HepG2 (cell line): ENCODE measurements around the gene MPIG6B. TPM values are rescaled to one million over a fixed set of nuclear protein-coding genes. Genes with fewer than 3 reads are reported as not detected.

Experiments used
- ATF1 ChIP-seq: IDR thresholded peaks from 2 replicates; pipeline ENCODE4 v1.6.1; 2016; ENCODE audit warnings: mild to moderate bottlenecking, control low read depth
- CREM ChIP-seq, 2 experiments: sonication (generic) in 1 of 2; formaldehyde crosslinking in 1 of 2; IDR thresholded peaks; 2 replicates each; pipeline versions ENCODE4 v1.4.0 to v1.6.1; 2016 to 2020; ENCODE audit warnings: antibody characterized with exemption in 1 of 2, mild to moderate bottlenecking in 1 of 2, missing genetic modification reagents in 1 of 2
- GABPA ChIP-seq, 2 experiments: IDR thresholded peaks; 2 replicates each; pipeline ENCODE4 v1.6.1; 2011 to 2016; ENCODE audit warnings: low read depth in 2 of 2, low read length in 1 of 2, missing biosample characterization in 1 of 2, missing genetic modification characterization in 1 of 2
- RAD21 ChIP-seq: fragments of 450-650 bp; formaldehyde crosslinking; IDR thresholded peaks from 2 replicates; pipeline ENCODE4 v1.5.0; 2020; ENCODE audit warnings: mild to moderate bottlenecking
- RORA ChIP-seq: sonication (generic); formaldehyde crosslinking; IDR thresholded peaks from 2 replicates; pipeline ENCODE4 v1.5.0; 2020; ENCODE audit warnings: mild to moderate bottlenecking, missing genetic modification reagents, moderate library complexity
- SIX4 ChIP-seq: sonication (generic); formaldehyde crosslinking; IDR thresholded peaks from 2 replicates; pipeline ENCODE4 v1.4.0; 2020; ENCODE audit warnings: missing genetic modification reagents
- SP2 ChIP-seq: sonication (generic); formaldehyde crosslinking; IDR thresholded peaks from 2 replicates; pipeline ENCODE4 v1.5.1; 2020; ENCODE audit warnings: mild to moderate bottlenecking, missing genetic modification reagents
- SP5 ChIP-seq: IDR thresholded peaks from 2 replicates; pipeline ENCODE4 v1.6.1; 2016; ENCODE audit warnings: low read depth, borderline replicate concordance
- ZNF30 ChIP-seq: sonication (generic); formaldehyde crosslinking; IDR thresholded peaks from 2 replicates; pipeline ENCODE4 v1.5.0; 2020; ENCODE audit warnings: mild to moderate bottlenecking, missing genetic modification reagents
- ZNF367 ChIP-seq: sonication (generic); formaldehyde crosslinking; IDR thresholded peaks from 2 replicates; pipeline ENCODE4 v1.4.0; 2020; ENCODE audit warnings: missing genetic modification reagents, borderline replicate concordance
- ZNF431 ChIP-seq: sonication (generic); formaldehyde crosslinking; IDR thresholded peaks from 2 replicates; pipeline ENCODE4 v1.9.0; 2022; ENCODE audit warnings: missing genetic modification reagents, low read depth, mild to moderate bottlenecking, borderline replicate concordance
- ZNF501 ChIP-seq: sonication (generic); formaldehyde crosslinking; IDR thresholded peaks from 2 replicates; pipeline ENCODE4 v1.5.1; 2020; ENCODE audit warnings: mild to moderate bottlenecking, moderate library complexity, missing genetic modification reagents
- ZNF724P ChIP-seq: sonication (generic); formaldehyde crosslinking; IDR thresholded peaks from 2 replicates; pipeline ENCODE4 v1.8.0; 2022; ENCODE audit warnings: missing genetic modification reagents, borderline replicate concordance
- ZNF891 ChIP-seq: sonication (generic); formaldehyde crosslinking; IDR thresholded peaks from 2 replicates; pipeline ENCODE4 v1.5.0; 2020; ENCODE audit warnings: mild to moderate bottlenecking, missing genetic modification reagents
- ZZZ3 ChIP-seq: sonication (generic); formaldehyde crosslinking; IDR thresholded peaks from 2 replicates; pipeline ENCODE4 v1.4.0; 2020; ENCODE audit warnings: missing genetic modification reagents, mild to moderate bottlenecking, borderline replicate concordance
- polyA plus RNA-seq, 8 experiments: library from polyadenylated mRNA; depleted of rRNA in 3 of 8; stranded (reverse) in 7 of 8; unstranded in 1 of 8; fragments of >200 nt; fragmentation: Illumina TruSeq in 4 of 8; extraction: Trizol in 4 of 8; gene quantifications; 2 replicates each; pipeline versions ENCODE4 v1.2.1 to v1.2.3, GENCODE V29; 2011 to 2016; ENCODE audit warnings: low read depth in 4 of 8, missing spikeins in 1 of 8, mixed read lengths in 1 of 8; ENCODE audit not compliant: insufficient read depth in 1 of 8
- total RNA-seq, 5 experiments: library from RNA; depleted of rRNA; stranded (reverse); fragments of >200 nt; fragmentation: Illumina TruSeq; extraction: Trizol; gene quantifications; 2 replicates each; pipeline ENCODE4 v1.2.3, GENCODE V29; 2016; ENCODE audit warnings: low read depth in 1 of 5
- TF ChIP-seq, protein P1 (sequence below): sonication (generic); formaldehyde crosslinking; IDR thresholded peaks from 2 replicates; pipeline ENCODE4 v1.5.0; 2020; ENCODE audit warnings: mild to moderate bottlenecking, missing genetic modification reagents, moderate library complexity
- TF ChIP-seq, protein P2 (sequence below): sonication (generic); formaldehyde crosslinking; IDR thresholded peaks from 2 replicates; pipeline ENCODE4 v1.4.0; 2020; ENCODE audit warnings: missing genetic modification reagents, borderline replicate concordance
- TF ChIP-seq, protein P3 (sequence below): sonication (generic); formaldehyde crosslinking; conservative IDR thresholded peaks from 2 replicates; pipeline ENCODE4 v1.4.0; 2020; ENCODE audit warnings: missing genetic modification reagents
- TF ChIP-seq, protein P4 (sequence below): sonication (generic); formaldehyde crosslinking; IDR thresholded peaks from 2 replicates; pipeline ENCODE4 v1.5.0; 2020; ENCODE audit warnings: missing genetic modification reagents
- TF ChIP-seq, protein P5 (sequence below): sonication (generic); formaldehyde crosslinking; IDR thresholded peaks from 2 replicates; pipeline ENCODE4 v1.5.0; 2020; ENCODE audit warnings: mild to moderate bottlenecking, missing genetic modification reagents

Gene MPIG6B
- total and polyA plus RNA-seq, 2 of the 13 experiments (the other 11 are each of a cell fraction or from before 2014, with no cell fraction given) = not detected

DNA sequence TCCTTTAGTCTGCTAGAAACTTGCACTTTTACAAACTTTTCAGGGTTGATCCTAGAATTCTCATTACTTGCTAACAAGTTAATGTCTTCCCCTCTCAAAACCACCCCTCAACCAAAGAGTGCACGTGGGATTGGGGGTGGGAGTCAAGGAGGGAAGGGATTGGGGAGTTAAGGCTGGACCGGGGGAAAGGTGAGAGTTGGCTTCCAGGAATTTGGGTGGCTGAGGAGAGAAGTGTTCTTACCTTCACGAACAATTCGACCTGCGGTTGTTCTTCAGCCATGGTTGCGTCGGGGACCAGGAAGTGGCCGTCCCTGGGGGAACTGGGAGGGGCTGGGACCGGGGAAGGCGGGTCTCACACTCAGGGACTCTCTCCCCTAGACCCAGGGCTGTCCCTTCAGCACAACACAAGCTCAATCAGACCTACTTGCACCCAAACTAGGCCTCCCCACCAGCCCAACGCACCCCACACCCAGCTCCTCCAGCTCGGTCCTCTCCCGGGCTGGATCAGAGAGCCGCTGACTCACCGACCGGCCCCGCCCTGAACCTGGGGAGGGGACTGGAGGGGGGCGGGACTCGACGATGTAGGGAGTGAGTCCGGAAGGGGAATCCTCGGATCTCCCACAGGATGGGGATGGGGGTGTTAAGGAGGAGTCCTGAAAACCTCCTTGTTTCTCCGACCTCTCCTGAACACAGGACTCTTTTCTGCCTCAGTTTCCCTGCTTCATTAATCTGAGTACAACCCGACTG is 13.0 kb downstream of the MPIG6B start, which contains the start of gene CLIC1 (continued):
- TF ChIP-seq ATF1 (no peak), RAD21 (CRISPR knock-in tag) (0 out of 2 replicates have a peak, but pooled peaks have one; percentile 41), CREM (IDR thresholded peaks at IDR 0.05) (no peak; the same call in 1 of the 2 replicates), CREM (CRISPR knock-in tag; IDR thresholded peaks at IDR 0.05) (no peak), ZNF431 (CRISPR knock-in tag) (peak; percentile 79; the same call in 1 of the 2 replicates), ZNF367 (CRISPR knock-in tag) (no peak), SIX4 (CRISPR knock-in tag) (0 out of 2 replicates have a peak, but pooled peaks have one; percentile 20), RORA (CRISPR knock-in tag) (no peak), SP5 (peak; percentile 96), SP2 (CRISPR knock-in tag) (no peak), ZZZ3 (no peak), ZNF30 (peak; percentile 53; the same call in 1 of the 2 replicates), ZNF501 (CRISPR knock-in tag) (0 out of 2 replicates have a peak, but pooled peaks have one; percentile 61), ZNF891 (CRISPR knock-in tag) (peak; percentile 69), ZNF724P (CRISPR knock-in tag) (no peak), GABPA (IDR thresholded peaks at IDR 0.05; ENCODE audit: low read depth, low read length) (no peak), GABPA (CRISPR knock-in tag; IDR thresholded peaks at IDR 0.05; ENCODE audit: low read depth) (peak; percentile 67)
- TF ChIP-seq, protein P1, sequence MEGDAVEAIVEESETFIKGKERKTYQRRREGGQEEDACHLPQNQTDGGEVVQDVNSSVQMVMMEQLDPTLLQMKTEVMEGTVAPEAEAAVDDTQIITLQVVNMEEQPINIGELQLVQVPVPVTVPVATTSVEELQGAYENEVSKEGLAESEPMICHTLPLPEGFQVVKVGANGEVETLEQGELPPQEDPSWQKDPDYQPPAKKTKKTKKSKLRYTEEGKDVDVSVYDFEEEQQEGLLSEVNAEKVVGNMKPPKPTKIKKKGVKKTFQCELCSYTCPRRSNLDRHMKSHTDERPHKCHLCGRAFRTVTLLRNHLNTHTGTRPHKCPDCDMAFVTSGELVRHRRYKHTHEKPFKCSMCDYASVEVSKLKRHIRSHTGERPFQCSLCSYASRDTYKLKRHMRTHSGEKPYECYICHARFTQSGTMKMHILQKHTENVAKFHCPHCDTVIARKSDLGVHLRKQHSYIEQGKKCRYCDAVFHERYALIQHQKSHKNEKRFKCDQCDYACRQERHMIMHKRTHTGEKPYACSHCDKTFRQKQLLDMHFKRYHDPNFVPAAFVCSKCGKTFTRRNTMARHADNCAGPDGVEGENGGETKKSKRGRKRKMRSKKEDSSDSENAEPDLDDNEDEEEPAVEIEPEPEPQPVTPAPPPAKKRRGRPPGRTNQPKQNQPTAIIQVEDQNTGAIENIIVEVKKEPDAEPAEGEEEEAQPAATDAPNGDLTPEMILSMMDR (CRISPR knock-in tag) = no peak
- TF ChIP-seq, protein P2, sequence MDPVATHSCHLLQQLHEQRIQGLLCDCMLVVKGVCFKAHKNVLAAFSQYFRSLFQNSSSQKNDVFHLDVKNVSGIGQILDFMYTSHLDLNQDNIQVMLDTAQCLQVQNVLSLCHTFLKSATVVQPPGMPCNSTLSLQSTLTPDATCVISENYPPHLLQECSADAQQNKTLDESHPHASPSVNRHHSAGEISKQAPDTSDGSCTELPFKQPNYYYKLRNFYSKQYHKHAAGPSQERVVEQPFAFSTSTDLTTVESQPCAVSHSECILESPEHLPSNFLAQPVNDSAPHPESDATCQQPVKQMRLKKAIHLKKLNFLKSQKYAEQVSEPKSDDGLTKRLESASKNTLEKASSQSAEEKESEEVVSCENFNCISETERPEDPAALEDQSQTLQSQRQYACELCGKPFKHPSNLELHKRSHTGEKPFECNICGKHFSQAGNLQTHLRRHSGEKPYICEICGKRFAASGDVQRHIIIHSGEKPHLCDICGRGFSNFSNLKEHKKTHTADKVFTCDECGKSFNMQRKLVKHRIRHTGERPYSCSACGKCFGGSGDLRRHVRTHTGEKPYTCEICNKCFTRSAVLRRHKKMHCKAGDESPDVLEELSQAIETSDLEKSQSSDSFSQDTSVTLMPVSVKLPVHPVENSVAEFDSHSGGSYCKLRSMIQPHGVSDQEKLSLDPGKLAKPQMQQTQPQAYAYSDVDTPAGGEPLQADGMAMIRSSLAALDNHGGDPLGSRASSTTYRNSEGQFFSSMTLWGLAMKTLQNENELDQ = peak; percentile 42; the same call in 1 of the 2 replicates
- TF ChIP-seq, protein P3, sequence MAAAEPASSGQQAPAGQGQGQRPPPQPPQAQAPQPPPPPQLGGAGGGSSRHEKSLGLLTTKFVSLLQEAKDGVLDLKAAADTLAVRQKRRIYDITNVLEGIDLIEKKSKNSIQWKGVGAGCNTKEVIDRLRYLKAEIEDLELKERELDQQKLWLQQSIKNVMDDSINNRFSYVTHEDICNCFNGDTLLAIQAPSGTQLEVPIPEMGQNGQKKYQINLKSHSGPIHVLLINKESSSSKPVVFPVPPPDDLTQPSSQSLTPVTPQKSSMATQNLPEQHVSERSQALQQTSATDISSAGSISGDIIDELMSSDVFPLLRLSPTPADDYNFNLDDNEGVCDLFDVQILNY = 0 out of 2 replicates have a peak, but pooled peaks have one; percentile 14
- TF ChIP-seq, protein P4, sequence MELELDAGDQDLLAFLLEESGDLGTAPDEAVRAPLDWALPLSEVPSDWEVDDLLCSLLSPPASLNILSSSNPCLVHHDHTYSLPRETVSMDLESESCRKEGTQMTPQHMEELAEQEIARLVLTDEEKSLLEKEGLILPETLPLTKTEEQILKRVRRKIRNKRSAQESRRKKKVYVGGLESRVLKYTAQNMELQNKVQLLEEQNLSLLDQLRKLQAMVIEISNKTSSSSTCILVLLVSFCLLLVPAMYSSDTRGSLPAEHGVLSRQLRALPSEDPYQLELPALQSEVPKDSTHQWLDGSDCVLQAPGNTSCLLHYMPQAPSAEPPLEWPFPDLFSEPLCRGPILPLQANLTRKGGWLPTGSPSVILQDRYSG (CRISPR knock-in tag) = peak; percentile 59; the same call in 1 of the 2 replicates
- TF ChIP-seq, protein P5, sequence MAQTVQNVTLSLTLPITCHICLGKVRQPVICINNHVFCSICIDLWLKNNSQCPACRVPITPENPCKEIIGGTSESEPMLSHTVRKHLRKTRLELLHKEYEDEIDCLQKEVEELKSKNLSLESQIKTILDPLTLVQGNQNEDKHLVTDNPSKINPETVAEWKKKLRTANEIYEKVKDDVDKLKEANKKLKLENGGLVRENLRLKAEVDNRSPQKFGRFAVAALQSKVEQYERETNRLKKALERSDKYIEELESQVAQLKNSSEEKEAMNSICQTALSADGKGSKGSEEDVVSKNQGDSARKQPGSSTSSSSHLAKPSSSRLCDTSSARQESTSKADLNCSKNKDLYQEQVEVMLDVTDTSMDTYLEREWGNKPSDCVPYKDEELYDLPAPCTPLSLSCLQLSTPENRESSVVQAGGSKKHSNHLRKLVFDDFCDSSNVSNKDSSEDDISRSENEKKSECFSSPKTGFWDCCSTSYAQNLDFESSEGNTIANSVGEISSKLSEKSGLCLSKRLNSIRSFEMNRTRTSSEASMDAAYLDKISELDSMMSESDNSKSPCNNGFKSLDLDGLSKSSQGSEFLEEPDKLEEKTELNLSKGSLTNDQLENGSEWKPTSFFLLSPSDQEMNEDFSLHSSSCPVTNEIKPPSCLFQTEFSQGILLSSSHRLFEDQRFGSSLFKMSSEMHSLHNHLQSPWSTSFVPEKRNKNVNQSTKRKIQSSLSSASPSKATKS (CRISPR knock-in tag) = no peak
